Head of caudate nucleus (tissue), 42 donors: ENCODE results near the gene WDSUB1.

Source experiments
- DNase-seq, 42 donors: peaks; one replicate each; pipeline versions ENCODE4 v3.0.0 to v3.0.0-alpha.2; 2020 to 2021; ENCODE audit warnings: mixed read lengths in 7 of 42
- intact Hi-C: fragments of 100-400 bp; cut with DNase I; formaldehyde crosslinking; loops from one replicate; pipeline ENCODE4 v1.15.0; 2022

Gene WDSUB1

DNA sequence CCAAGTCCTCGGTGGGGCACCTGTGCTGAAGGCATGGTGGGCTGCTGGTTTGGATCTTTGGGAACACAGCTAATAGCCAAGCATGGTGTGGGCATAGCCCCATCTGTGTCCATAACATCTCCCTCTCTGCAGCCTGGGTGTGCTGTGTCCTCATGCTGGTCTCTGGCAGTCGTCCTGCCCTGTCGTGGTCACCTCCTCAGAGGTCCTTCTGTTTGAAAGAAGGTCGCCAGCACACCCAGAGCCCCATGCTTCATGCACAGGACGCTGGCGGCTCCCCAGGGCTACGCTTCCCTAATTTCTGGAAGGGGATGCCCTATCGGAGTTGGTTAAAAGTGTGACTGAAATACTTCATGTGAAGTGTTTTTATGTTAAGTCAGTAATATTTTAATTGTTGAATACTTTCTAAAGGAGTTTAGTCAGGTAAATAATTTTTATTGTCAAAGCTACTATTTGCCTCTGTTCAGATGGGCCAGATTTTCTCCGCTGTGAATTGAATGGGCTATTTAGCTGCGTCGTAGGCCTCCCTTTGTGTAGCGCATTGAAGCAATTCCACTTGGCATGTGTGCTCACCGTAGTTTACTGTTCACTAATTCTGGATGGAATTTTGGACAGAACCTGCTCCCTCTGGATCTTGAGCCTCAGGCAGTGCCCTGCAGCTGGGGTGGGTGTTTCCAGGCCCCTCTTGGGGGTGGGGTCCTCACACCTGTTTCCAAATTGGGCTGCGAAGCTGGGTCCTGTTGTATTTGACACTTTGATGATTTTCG lies 81.9 kb downstream of the WDSUB1 start:
- DNase-seq: no peak

DNA sequence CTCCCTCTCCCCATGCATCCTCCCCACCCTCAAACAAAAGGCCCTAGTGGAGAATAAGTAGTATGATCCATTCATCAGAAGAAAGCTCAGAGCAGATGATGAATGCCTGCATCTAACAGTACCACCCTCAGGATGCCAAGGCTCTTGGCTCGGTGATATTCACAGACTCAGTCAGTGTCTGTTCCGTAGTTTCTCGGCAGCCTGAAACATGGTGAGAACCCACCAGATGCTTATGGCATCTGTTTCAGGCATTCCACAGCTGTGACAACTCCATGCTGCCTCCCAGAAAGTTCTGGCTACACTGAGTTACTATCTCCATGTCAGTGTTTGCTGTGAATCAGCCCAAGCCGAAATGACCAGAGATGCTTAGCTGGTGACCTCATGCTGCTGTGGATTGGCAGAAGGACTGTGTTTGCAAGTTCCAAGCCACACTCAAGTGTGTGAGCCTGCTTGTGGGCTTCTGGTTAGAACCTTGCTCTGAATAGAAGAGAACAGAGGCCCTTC lies 83.9 kb downstream of the WDSUB1 start:
- intact Hi-C loops: no loop called here
- DNase-seq: peak in 30 of 42 donors; percentile 9 to 73 (median 46)

More for the DNA sequence above, 81.9 kb downstream of the WDSUB1 start:
- intact Hi-C loops: no loop called here

DNA sequence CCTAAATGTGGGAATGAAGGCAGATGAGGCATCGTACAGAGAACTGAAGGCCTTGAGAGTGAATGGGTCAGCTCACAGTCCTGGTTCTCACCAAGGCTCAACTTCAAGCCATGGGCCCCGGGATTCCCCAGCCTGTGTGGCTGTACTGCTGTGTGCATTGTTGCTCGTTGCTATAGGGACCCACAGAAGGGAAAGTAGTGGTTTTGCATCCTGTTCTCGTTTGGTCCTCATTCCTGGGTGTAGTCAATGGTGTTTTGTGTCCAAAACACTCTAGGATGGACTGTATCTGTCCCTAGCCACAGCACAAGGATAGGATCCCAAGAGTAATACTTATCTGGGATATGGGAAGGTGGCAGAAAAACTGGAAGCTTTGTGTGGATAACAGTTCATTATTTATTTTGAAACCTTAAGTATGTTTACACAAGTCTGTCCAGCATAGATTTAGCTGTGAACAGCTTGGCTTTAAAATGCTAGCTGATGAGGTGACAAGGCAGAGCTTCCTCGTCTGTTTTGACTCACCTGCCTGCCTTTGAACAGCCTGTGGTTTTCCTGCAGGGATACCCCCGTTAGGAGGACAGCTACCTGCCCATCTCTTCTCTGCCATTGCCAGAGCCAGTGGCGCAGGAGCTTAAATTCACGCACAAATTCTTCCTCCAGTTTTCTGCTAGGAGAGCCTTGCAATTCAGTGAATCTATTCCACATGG lies 85.0 kb downstream of the WDSUB1 start:
- DNase-seq: no peak
- intact Hi-C loops: no loop called here

DNA sequence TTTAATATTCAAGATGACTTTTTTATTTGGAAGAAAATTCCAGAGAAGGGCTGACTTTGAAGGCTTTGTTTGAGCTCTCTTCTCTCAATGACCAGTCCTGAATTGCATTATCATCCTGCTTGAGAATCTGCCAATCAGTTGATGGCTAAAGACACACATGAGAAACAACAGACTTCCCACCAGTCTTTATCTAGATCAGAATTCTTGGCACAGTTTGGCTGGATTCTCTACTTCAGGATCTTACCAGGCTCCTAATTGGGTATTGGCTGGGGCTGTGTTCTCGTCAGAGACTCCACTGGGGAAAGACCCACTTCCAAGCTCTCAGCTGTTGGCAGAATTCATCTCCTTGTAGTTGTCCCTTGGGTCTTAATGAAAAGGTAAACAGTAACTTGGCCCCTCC lies 86.0 kb downstream of the WDSUB1 start:
- no peak for DNase-seq
- intact Hi-C loops: no loop called here

DNA sequence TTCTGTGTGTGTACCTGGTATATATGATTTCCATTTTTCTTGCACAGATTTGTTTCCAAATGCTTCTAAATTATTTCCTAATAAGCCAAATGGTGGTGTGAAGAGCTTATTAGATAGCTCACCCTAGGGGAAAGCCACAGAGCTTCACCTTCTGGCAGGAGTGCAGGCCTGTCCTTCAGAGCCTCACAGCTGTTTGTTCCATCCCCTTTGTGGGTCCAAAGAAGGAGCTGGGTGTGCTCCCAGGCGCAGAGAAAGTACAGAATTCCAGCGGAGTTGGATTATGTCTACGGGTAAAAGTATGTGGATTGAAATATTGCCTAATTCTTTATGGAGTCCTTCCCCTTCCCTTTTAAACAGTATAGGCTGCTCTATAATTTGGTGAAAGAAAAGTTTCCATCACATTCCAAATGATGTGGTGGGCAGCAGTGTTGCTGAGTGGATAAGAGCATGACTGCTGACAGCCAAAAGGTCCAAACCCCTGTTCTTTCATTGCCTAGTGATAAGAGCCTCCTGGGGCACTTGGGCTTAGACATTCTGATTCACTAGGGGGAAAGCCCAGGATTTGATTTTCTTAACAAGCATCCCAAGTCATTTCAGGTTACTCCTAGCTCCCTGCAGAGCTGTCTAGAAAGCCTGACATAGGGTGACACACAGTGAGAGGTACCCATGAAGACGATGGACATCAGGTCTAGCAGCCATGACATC lies 86.6 kb downstream of the WDSUB1 start:
- intact Hi-C loops: no loop called here
- no peak for DNase-seq

DNA sequence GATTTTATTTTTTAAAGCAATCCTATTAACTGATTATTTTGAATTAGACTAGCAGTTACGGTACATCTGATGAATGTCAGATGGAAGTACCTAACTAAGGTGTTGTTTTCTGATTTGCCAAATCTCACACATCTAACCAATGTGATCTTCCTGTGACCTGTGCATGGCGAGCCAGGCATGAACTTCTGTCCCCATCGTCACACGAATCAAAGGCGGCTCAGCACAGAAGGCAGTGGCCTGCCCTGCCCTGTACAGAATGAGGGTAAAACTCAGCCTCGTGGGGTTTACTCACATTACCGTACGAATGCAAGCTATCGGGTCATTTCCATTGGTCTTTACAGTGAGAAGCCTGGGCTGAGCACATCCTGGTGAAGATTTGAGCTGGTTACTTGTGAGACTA lies 87.3 kb downstream of the WDSUB1 start:
- DNase-seq: no peak
- intact Hi-C loops: no loop called here

DNA sequence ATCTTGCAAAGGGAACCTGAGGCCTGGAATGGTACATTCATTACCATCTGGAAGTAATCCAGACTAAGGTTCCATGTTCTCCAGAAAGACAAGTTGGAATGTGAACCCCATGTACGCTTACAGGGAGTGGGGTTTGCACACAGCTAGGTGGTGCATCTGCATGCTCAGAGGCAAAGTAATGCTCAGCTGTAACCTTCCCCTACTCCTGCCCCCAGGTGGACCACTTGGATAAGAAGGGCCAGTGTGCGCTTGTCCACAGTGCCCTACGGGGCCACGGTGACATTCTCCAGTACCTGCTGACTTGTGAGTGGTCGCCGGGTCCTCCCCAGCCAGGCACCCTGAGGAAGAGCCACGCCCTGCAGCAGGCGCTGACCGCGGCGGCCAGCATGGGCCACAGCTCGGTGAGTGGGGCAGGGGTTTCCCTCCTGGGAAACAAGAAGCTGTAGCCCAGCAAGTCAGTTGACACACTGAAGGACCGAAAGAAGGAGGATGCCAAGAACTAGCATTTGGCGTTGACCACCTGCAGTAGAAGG lies 90.0 kb downstream of the WDSUB1 start:
- intact Hi-C loops: no loop called here
- no peak for DNase-seq

DNA sequence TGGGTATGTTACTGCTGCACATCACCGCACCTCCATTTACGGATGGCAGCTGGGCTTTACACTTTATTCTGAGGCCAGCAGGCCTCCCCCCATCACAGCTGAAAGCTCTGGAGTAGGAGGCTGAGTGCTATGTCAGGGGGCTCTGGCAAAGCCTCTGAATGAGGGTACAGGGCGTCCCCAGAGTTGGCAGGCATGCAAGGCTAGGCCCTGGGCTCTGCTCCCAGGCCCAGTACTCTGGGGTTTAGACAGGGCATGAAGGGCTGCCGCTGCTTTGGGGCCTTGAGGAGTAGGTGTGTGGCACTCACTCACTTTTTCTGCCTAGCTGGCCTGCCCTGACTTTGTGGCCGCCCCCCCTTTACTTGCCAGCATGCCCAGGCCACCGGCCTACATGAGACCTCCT lies 90.8 kb downstream of the WDSUB1 start:
- DNase-seq: peak in 35 of 42 donors; percentile 6 to 73 (median 47)
- intact Hi-C loops: no loop called here

DNA sequence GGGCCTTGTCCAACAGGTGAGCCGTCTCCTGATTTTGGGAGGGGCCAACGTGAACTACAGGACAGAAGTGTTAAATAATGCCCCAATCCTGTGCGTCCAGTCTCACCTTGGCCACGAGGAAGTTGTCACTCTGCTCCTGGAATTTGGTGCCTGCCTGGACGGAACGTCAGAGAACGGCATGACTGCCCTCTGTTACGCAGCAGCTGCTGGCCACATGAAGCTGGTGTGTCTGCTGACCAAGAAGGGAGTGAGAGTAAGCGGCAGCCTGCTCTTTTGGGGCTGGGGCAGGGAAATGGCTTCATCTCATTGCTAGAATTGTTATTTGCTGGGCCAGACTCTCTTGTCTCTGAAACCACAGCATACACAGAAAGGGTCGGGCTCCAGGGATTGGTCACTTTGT lies 92.3 kb downstream of the WDSUB1 start:
- peak in 6 of 42 donors; percentile 14 to 49 (median 36) for DNase-seq
- intact Hi-C loops: no loop called here

DNA sequence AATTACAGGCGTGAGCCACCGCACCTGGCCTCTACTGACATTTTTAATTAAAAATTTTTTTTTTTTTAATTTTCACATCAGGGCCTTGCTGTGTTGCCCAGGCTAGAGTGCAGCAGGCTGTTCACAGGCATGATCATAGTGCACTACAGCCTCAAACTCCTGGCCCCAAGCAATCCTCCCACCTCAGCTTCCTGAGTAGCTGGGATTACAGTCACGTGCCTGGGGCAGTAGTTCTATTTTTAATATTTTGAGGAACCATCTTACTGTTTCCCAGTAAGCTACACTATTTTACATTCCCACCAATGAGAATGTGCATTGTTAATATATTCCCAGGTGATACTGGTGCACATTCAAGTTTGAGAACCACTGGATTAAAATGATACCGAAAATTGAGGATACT lies 92.7 kb downstream of the WDSUB1 start:
- DNase-seq: no peak
- intact Hi-C loops: no loop called here

DNA sequence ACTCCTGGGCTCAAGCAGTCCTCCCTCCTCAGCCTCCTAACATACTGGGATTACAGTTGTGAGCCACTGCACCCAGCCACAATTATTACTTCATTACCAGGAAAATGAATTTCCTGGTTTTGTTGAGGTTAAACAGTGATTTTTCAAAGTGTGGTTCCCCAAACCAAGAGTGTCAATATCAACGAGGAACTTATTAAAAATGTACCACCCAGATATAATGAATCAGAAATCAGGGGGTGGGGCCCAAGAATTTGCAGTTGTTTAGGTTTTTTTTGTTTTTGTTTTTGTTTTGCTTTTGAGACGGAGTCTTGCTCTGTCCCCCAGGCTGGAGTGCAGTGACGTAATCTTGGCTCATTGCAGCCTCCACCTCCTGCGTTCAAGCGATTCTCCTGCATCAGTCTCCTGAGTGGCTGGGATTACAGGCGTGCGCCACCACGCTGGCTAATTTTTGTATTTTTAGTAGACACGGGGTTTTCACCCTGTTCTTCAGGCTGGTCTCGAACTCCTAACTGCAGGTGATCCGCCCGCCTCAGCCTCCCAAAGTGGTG lies 94.1 kb downstream of the WDSUB1 start:
- intact Hi-C loops: no loop called here

DNA sequence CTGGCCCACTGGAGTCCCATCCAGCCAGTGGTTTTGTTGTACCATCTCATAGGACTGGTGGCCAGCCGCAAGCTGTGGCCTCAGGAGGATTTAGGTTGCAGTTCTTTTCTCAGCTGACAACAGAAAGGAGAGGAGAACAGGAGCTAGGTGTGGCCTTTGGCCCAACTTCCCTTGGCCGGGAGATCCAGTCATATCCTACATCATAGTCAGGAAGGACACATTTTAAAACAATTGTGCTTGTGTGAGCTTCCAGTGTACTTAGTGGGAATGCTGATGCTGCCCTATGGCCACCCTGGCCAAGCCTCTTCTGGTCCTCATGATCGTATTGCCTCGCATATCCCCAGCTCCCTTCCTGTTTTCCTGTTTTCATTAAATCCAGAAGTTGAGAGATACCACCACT lies 98.1 kb downstream of the WDSUB1 start:
- intact Hi-C loops: no loop called here
- no peak for DNase-seq

More for the DNA sequence above, 94.1 kb downstream of the WDSUB1 start:
- no peak for DNase-seq

DNA sequence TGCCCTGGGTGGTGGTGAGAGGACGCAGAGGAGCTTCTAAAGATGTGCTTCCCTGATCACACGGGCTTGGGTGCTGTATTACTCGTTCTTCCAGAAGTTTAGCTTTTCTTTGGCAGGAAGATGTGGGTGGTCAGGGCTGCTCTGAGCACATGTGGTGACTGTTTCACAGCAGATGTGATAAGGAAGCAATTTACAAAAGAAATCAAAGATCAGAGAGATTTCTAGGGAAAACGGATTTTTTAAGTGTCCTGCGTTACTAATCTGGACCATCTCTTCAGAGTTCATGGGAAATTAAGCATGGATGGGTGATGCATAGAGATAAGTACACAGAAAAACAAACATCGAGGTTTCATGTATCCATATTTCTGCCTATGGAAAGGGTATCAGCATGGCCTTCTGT lies 99.4 kb downstream of the WDSUB1 start:
- intact Hi-C loops: no loop called here

DNA sequence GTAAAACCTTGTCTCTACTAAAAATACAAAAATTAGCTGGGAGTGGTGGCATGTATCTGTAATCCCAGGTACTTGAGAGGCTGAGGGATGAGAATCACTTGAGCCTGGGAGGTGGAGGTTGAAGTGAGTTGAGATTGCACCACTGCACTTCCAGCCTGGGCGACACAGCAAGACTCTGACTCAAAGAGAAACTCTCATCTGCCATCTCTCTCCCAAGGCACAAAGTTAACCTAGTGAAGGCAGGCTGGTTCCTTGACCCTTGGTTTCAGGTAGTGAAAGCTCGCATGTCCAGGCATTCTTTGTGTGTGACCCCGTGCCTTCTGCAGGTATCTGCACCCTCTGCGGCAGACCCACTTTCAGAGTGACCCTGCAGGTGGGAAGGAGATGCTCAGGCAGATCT lies 100.0 kb downstream of the WDSUB1 start:
- DNase-seq: no peak
- intact Hi-C loops: no loop called here

More for the DNA sequence above, 99.4 kb downstream of the WDSUB1 start:
- peak in 2 of 42 donors; percentile 24 to 27 for DNase-seq
